Stomach (tissue), 9 donors: ENCODE data around the gene ESPN. TPM values are rescaled to one million over a fixed set of nuclear protein-coding genes. Genes with fewer than 3 reads are reported as not detected.

ENCODE experiments used
- DNase-seq, 2 donors: peaks; one replicate each; pipeline versions ENCODE4 v3.0.0 to v3.0.0-alpha.2; 2013 to 2019
- H3K27ac ChIP-seq, 5 donors: fragments of 200-600 bp in 4 of 5; sonication (generic) in 4 of 5; one replicate each; pipeline ENCODE4 v1.5.1; 2013 to 2019; ENCODE audit warnings: mild to moderate bottlenecking in 1 of 5, moderate library complexity in 1 of 5
- H3K27me3 ChIP-seq, 3 donors: fragments of 200-600 bp; sonication (generic); one replicate each; pipeline ENCODE4 v1.5.1; 2017 to 2019; ENCODE audit warnings: mixed run types in 1 of 3
- H3K36me3 ChIP-seq, 4 donors: fragments of 200-600 bp; sonication (generic); 1 replicate in 3 of 4; 2 replicates in 1 of 4; pipeline ENCODE4 v1.5.1; 2016 to 2019
- H3K4me1 ChIP-seq, 4 donors: fragments of 200-600 bp; sonication (generic); one replicate each; pipeline ENCODE4 v1.5.1; 2016 to 2019
- H3K4me3 ChIP-seq, 4 donors: fragments of 200-600 bp; sonication (generic) in 3 of 4; one replicate each; pipeline ENCODE4 v1.5.1; 2016 to 2019; ENCODE audit warnings: mild to moderate bottlenecking in 1 of 4
- H3K9me3 ChIP-seq, 4 donors: fragments of 200-600 bp; sonication (generic); one replicate each; pipeline ENCODE4 v1.5.1; 2016 to 2019
- EP300 ChIP-seq: sonication (generic); formaldehyde crosslinking; IDR thresholded peaks from one replicate; pipeline ENCODE4 v1.6.1; 2017; ENCODE audit warnings: antibody characterized with exemption
- POLR2A ChIP-seq, 4 donors: fragments of 450-650 bp; IDR thresholded peaks; one replicate each; pipeline ENCODE4 v1.6.1; 2016; ENCODE audit warnings: antibody characterized with exemption in 4 of 4, control low read depth in 2 of 4, mild to moderate bottlenecking in 1 of 4, moderate library complexity in 1 of 4
- POLR2AphosphoS5 ChIP-seq, 3 donors: sonication (generic); formaldehyde crosslinking; IDR thresholded peaks; one replicate each; pipeline ENCODE4 v1.6.1; 2016; ENCODE audit warnings: antibody characterized with exemption in 3 of 3
- WGBS, 5 donors: extraction: QIAGEN DNeasy Blood & Tissue Kit in 3 of 5; methylation state at CpG; one replicate each; pipeline versions ENCODE4 v1.1.5 to v1.1.7; 2013 to 2018; 5-methylcytosine and 5-hydroxymethylcytosine counted together
- intact Hi-C: fragments of 100-400 bp; cut with DNase I; formaldehyde crosslinking; loops from one replicate; pipeline ENCODE4 v1.15.1; 2023; ENCODE audit warnings: low total_unique reads
- polyA plus RNA-seq, 3 donors: library from polyadenylated mRNA; stranded (reverse); fragments of 200-250 nt; gene quantifications; one replicate each; pipeline ENCODE4 v1.2.3, GENCODE V29; 2013
- total RNA-seq, 5 donors: library from RNA; depleted of rRNA; stranded (reverse); fragments of >200 nt; gene quantifications; one replicate each; pipeline versions ENCODE4 v1.1.0 to v1.2.3, GENCODE V29; 2014 to 2016
- TF ChIP-seq, protein P1 (sequence below), 7 experiments: fragments of 450-650 bp in 4 of 7; fragments of 200-600 bp in 3 of 7; sonication (generic) in 3 of 7; IDR thresholded peaks; one replicate each; pipeline ENCODE4 v1.5.1; 2016 to 2019; ENCODE audit warnings: antibody characterized with exemption in 7 of 7, control low read depth in 2 of 7, mild to moderate bottlenecking in 1 of 7
- donor health status: healthy with polysubstance abuse.
- donor health status: Bipolar disorder and iron deficiency.
- donor health status: healthy.

The ESPN gene
- total and polyA plus RNA-seq, 8 donors, result 1.5 to 68.4 (median 4.8) TPM; not detected in 2

DNA sequence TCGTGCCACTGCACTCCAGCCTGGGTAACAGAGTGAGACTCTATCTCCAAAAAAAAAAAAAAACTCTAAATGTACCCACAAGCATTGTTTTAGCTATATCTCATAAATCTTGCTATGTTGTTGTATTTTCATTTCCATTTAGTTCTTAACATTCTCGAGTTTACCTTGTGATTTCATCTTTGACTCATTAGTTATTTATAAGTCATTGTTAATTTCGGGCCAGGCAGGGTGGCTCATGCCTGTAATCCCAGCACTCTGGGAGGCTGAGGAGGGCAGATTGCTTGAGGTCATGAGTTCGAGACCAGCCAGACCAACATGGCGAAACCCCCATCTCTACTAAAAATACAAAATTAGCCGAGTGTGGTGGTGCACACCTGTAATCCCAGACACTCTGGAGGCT lies 16.6 kb upstream of the ESPN start:
- H3K9me3 ChIP-seq, result no peaks in the 10 kb centered on the region
- no peak for DNase-seq
- intact Hi-C loops, result loop anchor here (5.0 to 10.0 kb wide), 2 partner anchors 61 to 163 kb away; partner anchors contain the start of gene HES3
- no peak overlapping the region for H3K27ac ChIP-seq
- no peak overlapping the region for H3K4me3 ChIP-seq
- WGBS, 5 donors, result 71 to 82% (median 77%) methylated on average over 6 of the region's 6 CpGs
- H3K4me1 ChIP-seq, result peaks cover 0 to 8% (median 3%) of the 10 kb centered on the region in 4 donors
- TF ChIP-seq POLR2A (IDR thresholded peaks at IDR 0.05) (no peak), EP300 (no peak), POLR2AphosphoS5 (IDR thresholded peaks at IDR 0.05) (no peak)
- TF ChIP-seq, protein P1, sequence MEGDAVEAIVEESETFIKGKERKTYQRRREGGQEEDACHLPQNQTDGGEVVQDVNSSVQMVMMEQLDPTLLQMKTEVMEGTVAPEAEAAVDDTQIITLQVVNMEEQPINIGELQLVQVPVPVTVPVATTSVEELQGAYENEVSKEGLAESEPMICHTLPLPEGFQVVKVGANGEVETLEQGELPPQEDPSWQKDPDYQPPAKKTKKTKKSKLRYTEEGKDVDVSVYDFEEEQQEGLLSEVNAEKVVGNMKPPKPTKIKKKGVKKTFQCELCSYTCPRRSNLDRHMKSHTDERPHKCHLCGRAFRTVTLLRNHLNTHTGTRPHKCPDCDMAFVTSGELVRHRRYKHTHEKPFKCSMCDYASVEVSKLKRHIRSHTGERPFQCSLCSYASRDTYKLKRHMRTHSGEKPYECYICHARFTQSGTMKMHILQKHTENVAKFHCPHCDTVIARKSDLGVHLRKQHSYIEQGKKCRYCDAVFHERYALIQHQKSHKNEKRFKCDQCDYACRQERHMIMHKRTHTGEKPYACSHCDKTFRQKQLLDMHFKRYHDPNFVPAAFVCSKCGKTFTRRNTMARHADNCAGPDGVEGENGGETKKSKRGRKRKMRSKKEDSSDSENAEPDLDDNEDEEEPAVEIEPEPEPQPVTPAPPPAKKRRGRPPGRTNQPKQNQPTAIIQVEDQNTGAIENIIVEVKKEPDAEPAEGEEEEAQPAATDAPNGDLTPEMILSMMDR (IDR thresholded peaks at IDR 0.05), result no peak
- peaks cover 0 to 40% (median 0%) of the 10 kb centered on the region in 3 donors for H3K27me3 ChIP-seq
- H3K36me3 ChIP-seq, result no peaks in the 10 kb centered on the region

DNA sequence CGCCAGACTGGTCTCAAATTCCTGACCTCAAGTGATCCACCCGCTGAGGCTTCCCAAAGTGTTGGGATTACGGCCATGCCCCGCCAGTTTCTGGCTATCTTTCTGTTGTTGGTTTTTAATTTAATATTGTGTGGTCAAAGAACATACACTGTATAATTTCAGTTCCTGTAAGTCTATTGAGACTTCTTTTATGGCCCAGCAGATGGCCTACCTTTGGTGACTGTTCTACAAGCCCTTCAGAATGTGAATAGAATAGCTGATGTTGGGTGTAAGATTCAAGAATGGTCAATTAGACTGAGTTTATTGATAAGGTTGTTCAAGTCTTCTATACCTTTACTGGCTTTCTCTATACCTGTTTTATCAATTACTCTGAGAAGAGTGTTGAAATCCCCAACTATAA lies 15.5 kb upstream of the ESPN start:
- H3K36me3 ChIP-seq, result no peaks in the 10 kb centered on the region
- 87 to 94% (median 91%) methylated on average over 4 of the region's 4 CpGs for WGBS, 5 donors
- H3K9me3 ChIP-seq, result no peaks in the 10 kb centered on the region
- intact Hi-C loops, result loop anchor here (5.0 to 10.0 kb wide), 2 partner anchors 62 to 164 kb away; partner anchors contain the start of gene HES3
- peaks cover 0 to 50% (median 3%) of the 10 kb centered on the region in 3 donors for H3K27me3 ChIP-seq
- H3K27ac ChIP-seq, result no peak overlapping the region
- no peak for DNase-seq
- no peak overlapping the region for H3K4me3 ChIP-seq
- no peak for TF ChIP-seq POLR2A (IDR thresholded peaks at IDR 0.05)
- no peak for TF ChIP-seq EP300
- no peak for TF ChIP-seq POLR2AphosphoS5 (IDR thresholded peaks at IDR 0.05)
- TF ChIP-seq, protein P1 (IDR thresholded peaks at IDR 0.05), result no peak
- peaks cover 0 to 9% (median 3%) of the 10 kb centered on the region in 4 donors for H3K4me1 ChIP-seq

- intact Hi-C loops, result loop anchor here (5.0 to 10.0 kb wide), 2 partner anchors 62 to 165 kb away; partner anchors contain the start of gene HES3
- 85 to 100% (median 86%) methylated on average over 4 to 6 of the region's 6 CpGs for WGBS, 5 donors
- DNase-seq, result no peak
Measured at GRCh38 chr1:6409733-6410132, 14.8 kb upstream of the ESPN start.

DNA sequence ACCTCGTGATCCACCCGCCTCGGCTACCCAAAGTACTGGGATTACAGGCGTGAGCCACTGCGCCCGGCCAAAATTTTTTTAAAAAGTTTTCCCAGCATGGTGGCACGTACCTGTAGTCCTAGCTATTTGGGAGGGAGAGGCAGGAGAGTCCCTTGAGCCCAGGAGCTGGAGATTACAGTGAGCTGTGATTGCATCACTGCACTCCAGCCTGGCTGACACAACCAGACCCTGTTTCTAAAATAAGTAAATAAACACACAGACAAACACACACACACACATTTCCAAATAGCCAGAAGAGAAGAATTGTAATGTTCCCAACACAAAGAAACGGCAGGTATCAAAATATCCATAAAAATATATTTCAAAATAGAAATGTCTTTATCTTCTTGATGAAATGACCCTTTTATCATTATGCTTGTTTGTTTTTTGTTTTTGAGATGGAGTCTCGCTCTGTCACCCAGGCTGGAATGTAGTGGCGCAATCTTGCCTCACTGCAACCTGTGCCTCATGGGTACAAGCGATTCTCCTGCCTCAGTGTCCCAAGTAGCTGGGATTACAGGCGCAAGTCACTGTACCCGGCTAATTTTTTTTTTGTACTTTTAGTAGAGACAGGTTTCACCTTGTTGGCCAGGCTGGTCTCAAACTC lies 14.2 kb upstream of the ESPN start:
- no peaks in the 10 kb centered on the region for H3K9me3 ChIP-seq
- H3K36me3 ChIP-seq, result no peaks in the 10 kb centered on the region
- H3K4me3 ChIP-seq, result no peak overlapping the region
- peaks cover 0 to 7% (median 6%) of the 10 kb centered on the region in 4 donors for H3K4me1 ChIP-seq
- TF ChIP-seq POLR2AphosphoS5 (IDR thresholded peaks at IDR 0.05) (no peak), POLR2A (IDR thresholded peaks at IDR 0.05) (no peak), EP300 (no peak)
- TF ChIP-seq, protein P1 (IDR thresholded peaks at IDR 0.05), result no peak
- WGBS, 5 donors, result 83 to 92% (median 86%) methylated on average over 13 of the region's 13 CpGs
- no peak overlapping the region for H3K27ac ChIP-seq
- no peak for DNase-seq
- intact Hi-C loops, result no loop called here
- peaks cover 2 to 63% (median 17%) of the 10 kb centered on the region in 3 donors for H3K27me3 ChIP-seq

More at GRCh38 chr1:6409733-6410132, 14.8 kb upstream of the ESPN start:
- peaks cover 0 to 10% (median 7%) of the 10 kb centered on the region in 4 donors for H3K4me1 ChIP-seq
- H3K4me3 ChIP-seq, result no peak overlapping the region
- peaks cover 0 to 57% (median 10%) of the 10 kb centered on the region in 3 donors for H3K27me3 ChIP-seq
- TF ChIP-seq POLR2AphosphoS5 (IDR thresholded peaks at IDR 0.05), result no peak
- TF ChIP-seq POLR2A (IDR thresholded peaks at IDR 0.05), result no peak
- TF ChIP-seq, protein P1 (IDR thresholded peaks at IDR 0.05), result no peak
- no peak for TF ChIP-seq EP300
- no peak overlapping the region for H3K27ac ChIP-seq
- no peaks in the 10 kb centered on the region for H3K36me3 ChIP-seq
- H3K9me3 ChIP-seq, result no peaks in the 10 kb centered on the region
